H1 (cell line): Measurements from ENCODE around the gene EPHB1.

Experiments
- CEBPB ChIP-seq: IDR thresholded peaks from 2 replicates; pipeline ENCODE4 v1.6.1; 2012; ENCODE audit warnings: low read depth, low read length
- CHD2 ChIP-seq: IDR thresholded peaks from 2 replicates; pipeline ENCODE4 v1.6.1; 2012; ENCODE audit warnings: low read length, improper control_type of control experiment
- CREB1 ChIP-seq: IDR thresholded peaks from 2 replicates; pipeline ENCODE4 v1.6.1; 2012; ENCODE audit warnings: inconsistent platforms
- EGR1 ChIP-seq: IDR thresholded peaks from 2 replicates; pipeline ENCODE4 v1.6.1; 2011; ENCODE audit warnings: low read depth, low read length, borderline replicate concordance
- EP300 ChIP-seq, 2 experiments: IDR thresholded peaks; 1 replicate in 1 of 2; 2 replicates in 1 of 2; pipeline ENCODE4 v1.6.1; 2011 to 2012; ENCODE audit warnings: low read depth in 2 of 2, low read length in 2 of 2, mild to moderate bottlenecking in 2 of 2, borderline replicate concordance in 1 of 2, inconsistent platforms in 1 of 2, moderate library complexity in 1 of 2
- EZH2 ChIP-seq: fragments of 200-600 bp; sonication (generic); IDR thresholded peaks from 2 replicates; pipeline ENCODE4 v1.7.1; 2012; ENCODE audit warnings: low read depth, mild to moderate bottlenecking, moderate library complexity, low read length, inconsistent platforms; ENCODE audit not compliant: severe bottlenecking
- JUN ChIP-seq: IDR thresholded peaks from 2 replicates; pipeline ENCODE4 v1.6.1; 2011; ENCODE audit warnings: low read depth, mild to moderate bottlenecking, improper control_type of control experiment, low read length
- NRF1 ChIP-seq: IDR thresholded peaks from 2 replicates; pipeline ENCODE4 v1.6.1; 2011; ENCODE audit warnings: mild to moderate bottlenecking, low read depth, low read length, improper control_type of control experiment
- POLR2A ChIP-seq, 2 experiments: IDR thresholded peaks; 1 replicate in 1 of 2; 2 replicates in 1 of 2; pipeline ENCODE4 v1.6.1; 2011; ENCODE audit warnings: low read depth in 2 of 2, low read length in 2 of 2, mild to moderate bottlenecking in 2 of 2; ENCODE audit errors: control extremely low read depth in 1 of 2
- POLR2AphosphoS5 ChIP-seq: IDR thresholded peaks from 2 replicates; pipeline ENCODE4 v1.6.1; 2011; ENCODE audit warnings: low read depth, low read length
- SIN3A ChIP-seq, 2 experiments: IDR thresholded peaks in 1 of 2; conservative IDR thresholded peaks in 1 of 2; 2 replicates each; pipeline ENCODE4 v1.6.1; 2011 to 2012; ENCODE audit warnings: low read length in 2 of 2, improper control_type of control experiment in 1 of 2, low read depth in 1 of 2, mild to moderate bottlenecking in 1 of 2
- TF ChIP-seq, protein P1 (sequence below), 3 experiments: IDR thresholded peaks; 1 replicate in 2 of 3; 2 replicates in 1 of 3; pipeline versions ENCODE4 v1.5.1 to v1.6.1; 2011; ENCODE audit warnings: low read length in 3 of 3, mild to moderate bottlenecking in 3 of 3, inconsistent platforms in 2 of 3, low read depth in 1 of 3, moderate library complexity in 1 of 3; ENCODE audit not compliant: insufficient read depth in 1 of 3; ENCODE audit errors: control extremely low read depth in 1 of 3
- TF ChIP-seq, protein P2 (sequence below): IDR thresholded peaks from 2 replicates; pipeline ENCODE4 v1.6.1; 2011; ENCODE audit warnings: low read length, improper control_type of control experiment

DNA sequence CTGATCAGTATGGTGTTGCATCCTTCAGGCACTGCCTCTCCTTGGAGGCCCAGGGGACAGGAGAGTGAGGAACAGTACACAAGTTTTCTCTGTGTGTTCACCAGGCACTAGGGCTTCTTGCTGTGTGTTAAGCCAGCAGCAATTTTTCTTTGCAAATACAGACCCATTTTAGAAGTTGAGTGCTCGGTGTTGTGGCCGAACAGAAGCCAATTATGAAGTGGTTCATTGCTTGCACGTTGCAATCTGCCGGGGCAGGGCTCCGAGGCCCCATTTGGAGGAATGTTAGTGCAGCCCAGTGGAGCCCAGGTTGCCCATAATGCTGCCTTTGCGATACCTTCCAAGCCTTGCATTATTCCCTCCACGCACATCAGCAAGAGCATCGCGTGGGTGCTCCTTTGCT is 51.0 kb downstream of the EPHB1 start:
- TF ChIP-seq EZH2 = no peak
- no peak for TF ChIP-seq CREB1
- TF ChIP-seq CEBPB = no peak
- no peak for TF ChIP-seq POLR2A (IDR thresholded peaks at IDR 0.05; ENCODE audit: control extremely low read depth in 1 of 2, low read depth in 2 of 2, low read length in 2 of 2)
- TF ChIP-seq, protein P1, sequence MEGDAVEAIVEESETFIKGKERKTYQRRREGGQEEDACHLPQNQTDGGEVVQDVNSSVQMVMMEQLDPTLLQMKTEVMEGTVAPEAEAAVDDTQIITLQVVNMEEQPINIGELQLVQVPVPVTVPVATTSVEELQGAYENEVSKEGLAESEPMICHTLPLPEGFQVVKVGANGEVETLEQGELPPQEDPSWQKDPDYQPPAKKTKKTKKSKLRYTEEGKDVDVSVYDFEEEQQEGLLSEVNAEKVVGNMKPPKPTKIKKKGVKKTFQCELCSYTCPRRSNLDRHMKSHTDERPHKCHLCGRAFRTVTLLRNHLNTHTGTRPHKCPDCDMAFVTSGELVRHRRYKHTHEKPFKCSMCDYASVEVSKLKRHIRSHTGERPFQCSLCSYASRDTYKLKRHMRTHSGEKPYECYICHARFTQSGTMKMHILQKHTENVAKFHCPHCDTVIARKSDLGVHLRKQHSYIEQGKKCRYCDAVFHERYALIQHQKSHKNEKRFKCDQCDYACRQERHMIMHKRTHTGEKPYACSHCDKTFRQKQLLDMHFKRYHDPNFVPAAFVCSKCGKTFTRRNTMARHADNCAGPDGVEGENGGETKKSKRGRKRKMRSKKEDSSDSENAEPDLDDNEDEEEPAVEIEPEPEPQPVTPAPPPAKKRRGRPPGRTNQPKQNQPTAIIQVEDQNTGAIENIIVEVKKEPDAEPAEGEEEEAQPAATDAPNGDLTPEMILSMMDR (IDR thresholded peaks at IDR 0.05; ENCODE audit: control extremely low read depth in 1 of 3, insufficient read depth in 1 of 3, low read depth in 1 of 3, low read length in 3 of 3) = no peak
- TF ChIP-seq NRF1 = no peak
- no peak for TF ChIP-seq SIN3A (conservative IDR thresholded peaks at IDR 0.05 in 1 of 2, IDR thresholded peaks at IDR 0.05 in 1 of 2; ENCODE audit: low read depth in 1 of 2, low read length in 2 of 2)
- no peak for TF ChIP-seq JUN
- no peak for TF ChIP-seq POLR2AphosphoS5
- no peak for TF ChIP-seq EP300 (IDR thresholded peaks at IDR 0.05; ENCODE audit: borderline replicate concordance in 1 of 2, low read depth in 2 of 2, low read length in 2 of 2)
- TF ChIP-seq EGR1 = no peak
- TF ChIP-seq, protein P2, sequence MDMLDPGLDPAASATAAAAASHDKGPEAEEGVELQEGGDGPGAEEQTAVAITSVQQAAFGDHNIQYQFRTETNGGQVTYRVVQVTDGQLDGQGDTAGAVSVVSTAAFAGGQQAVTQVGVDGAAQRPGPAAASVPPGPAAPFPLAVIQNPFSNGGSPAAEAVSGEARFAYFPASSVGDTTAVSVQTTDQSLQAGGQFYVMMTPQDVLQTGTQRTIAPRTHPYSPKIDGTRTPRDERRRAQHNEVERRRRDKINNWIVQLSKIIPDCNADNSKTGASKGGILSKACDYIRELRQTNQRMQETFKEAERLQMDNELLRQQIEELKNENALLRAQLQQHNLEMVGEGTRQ = no peak
- no peak for TF ChIP-seq CHD2
